Hepatocyte (in vitro differentiated cells): Measurements from ENCODE around the gene PMPCB. TPM values are rescaled to one million over a fixed set of nuclear protein-coding genes. Genes with fewer than 3 reads are reported as not detected.

Source experiments
- DNase-seq: peaks from one replicate; pipeline ENCODE4 v3.0.0-alpha.2; 2016; ENCODE audit warnings: low spot score
- H2AFZ ChIP-seq: fragments of 200-600 bp; sonication (generic); 2 replicates; pipeline ENCODE4 v1.6.0; 2016; ENCODE audit warnings: antibody characterized with exemption, mild to moderate bottlenecking
- H3K27ac ChIP-seq: fragments of 200-600 bp; sonication (generic); 2 replicates; pipeline ENCODE4 v1.5.1; 2016; ENCODE audit warnings: mild to moderate bottlenecking
- H3K27me3 ChIP-seq: fragments of 200-600 bp; sonication (generic); 2 replicates; pipeline ENCODE4 v1.6.1; 2016
- H3K36me3 ChIP-seq: fragments of 200-600 bp; sonication (generic); replicated peaks from 2 replicates; pipeline ENCODE4 v1.5.1; 2016; ENCODE audit warnings: low read depth; ENCODE audit not compliant: insufficient read depth
- H3K4me1 ChIP-seq: fragments of 200-600 bp; sonication (generic); 2 replicates; pipeline ENCODE4 v1.5.1; 2016; ENCODE audit warnings: mild to moderate bottlenecking, moderate library complexity; ENCODE audit not compliant: insufficient read depth
- H3K4me2 ChIP-seq: fragments of 200-600 bp; sonication (generic); 2 replicates; pipeline ENCODE4 v1.6.0; 2016
- H3K4me3 ChIP-seq: fragments of 200-600 bp; sonication (generic); 2 replicates; pipeline ENCODE4 v1.5.1; 2016; ENCODE audit warnings: mild to moderate bottlenecking
- H3K79me2 ChIP-seq: fragments of 200-600 bp; sonication (generic); 2 replicates; pipeline ENCODE4 v1.6.0; 2017; ENCODE audit warnings: mild to moderate bottlenecking
- H3K9me2 ChIP-seq: fragments of 200-600 bp; sonication (generic); replicated peaks from 2 replicates; pipeline ENCODE4 v1.6.0; 2017; ENCODE audit warnings: mild to moderate bottlenecking; ENCODE audit not compliant: insufficient read depth
- H3K9me3 ChIP-seq: fragments of 200-600 bp; sonication (generic); 2 replicates; pipeline ENCODE4 v1.5.1; 2016; ENCODE audit warnings: low read depth, mild to moderate bottlenecking
- H4K20me1 ChIP-seq: fragments of 200-600 bp; sonication (generic); 2 replicates; pipeline ENCODE4 v1.6.0; 2016; ENCODE audit warnings: mild to moderate bottlenecking; ENCODE audit not compliant: insufficient read depth, poor library complexity, severe bottlenecking
- CTCF ChIP-seq: fragments of 200-600 bp; sonication (generic); IDR thresholded peaks from 2 replicates; pipeline ENCODE4 v1.5.1; 2016; ENCODE audit warnings: antibody characterized with exemption, mild to moderate bottlenecking; ENCODE audit not compliant: poor library complexity
- EZH2 ChIP-seq: fragments of 200-600 bp; sonication (generic); IDR thresholded peaks from 2 replicates; pipeline ENCODE4 v1.6.1; 2016; ENCODE audit warnings: antibody characterized with exemption, mild to moderate bottlenecking, borderline replicate concordance
- EZH2phosphoT487 ChIP-seq: fragments of 200-600 bp; sonication (generic); IDR thresholded peaks from one replicate; pipeline ENCODE4 v1.6.1; 2018; ENCODE audit warnings: antibody characterized with exemption, mild to moderate bottlenecking, low read depth, moderate library complexity; ENCODE audit not compliant: unreplicated experiment, severe bottlenecking
- WGBS: methylation state at CpG from one replicate; pipeline ENCODE4 v1.1.6; 2016; ENCODE audit warnings: low lambda C conversion rate; ENCODE audit errors: missing lambda C conversion rate; 5-methylcytosine and 5-hydroxymethylcytosine counted together
- polyA plus RNA-seq: library from polyadenylated mRNA; unstranded; fragments of >200 nt; fragmentation: Nextera tagmentation; extraction: Ambion mirVana; gene quantifications from 2 replicates; pipeline ENCODE4 v1.2.1, GENCODE V29; 2016
- total RNA-seq: library from RNA; depleted of rRNA; stranded (reverse); fragments of >200 nt; gene quantifications from 2 replicates; pipeline ENCODE4 v1.2.3, GENCODE V29; 2014

Gene PMPCB
- total and polyA plus RNA-seq, 2 experiments from 2014 or later: 63.0 to 67.6 TPM

GRCh38 chr7:103316380-103316941 is 19.2 kb downstream of the PMPCB start:
- H3K9me2 ChIP-seq: no peaks in the 10 kb centered on the region
- H3K4me3 ChIP-seq: no peak overlapping the region
- no peak overlapping the region for H2AFZ ChIP-seq
- H4K20me1 ChIP-seq: no peaks in the 10 kb centered on the region
- H3K27ac ChIP-seq: no peak overlapping the region
- no peaks in the 10 kb centered on the region for H3K4me1 ChIP-seq
- H3K4me2 ChIP-seq: no peak overlapping the region
- TF ChIP-seq CTCF (no peak), EZH2 (no peak), EZH2phosphoT487 (no peak)
- 98% methylated on average over 2 of the region's 2 CpGs for WGBS
- no peaks in the 10 kb centered on the region for H3K9me3 ChIP-seq
- DNase-seq: no peak
- H3K79me2 ChIP-seq: no peaks in the 10 kb centered on the region
- H3K36me3 ChIP-seq: peaks cover 12% of the 10 kb centered on the region
- H3K27me3 ChIP-seq: no peaks in the 10 kb centered on the region

- H3K9me3 ChIP-seq: no peaks in the 10 kb centered on the region
- no peak overlapping the region for H3K4me3 ChIP-seq
- TF ChIP-seq EZH2phosphoT487 (no peak), EZH2 (no peak), CTCF (no peak)
- H3K27ac ChIP-seq: no peak overlapping the region
- DNase-seq: no peak
- no peaks in the 10 kb centered on the region for H3K79me2 ChIP-seq
- no peaks in the 10 kb centered on the region for H3K9me2 ChIP-seq
- H3K4me1 ChIP-seq: no peaks in the 10 kb centered on the region
- peaks cover 13% of the 10 kb centered on the region for H3K36me3 ChIP-seq
- H4K20me1 ChIP-seq: no peaks in the 10 kb centered on the region
- no peaks in the 10 kb centered on the region for H3K27me3 ChIP-seq
- no peak overlapping the region for H2AFZ ChIP-seq
- no peak overlapping the region for H3K4me2 ChIP-seq
These were observed 19.8 kb downstream of the PMPCB start for GRCh38 chr7:103317009-103317408.

GRCh38 chr7:103325744-103326143 is 28.5 kb downstream of the PMPCB start:
- WGBS: 97% methylated on average over 8 of the region's 8 CpGs
- peaks cover 4% of the 10 kb centered on the region for H3K36me3 ChIP-seq
- H3K9me3 ChIP-seq: no peaks in the 10 kb centered on the region

More at GRCh38 chr7:103325744-103326143, 28.5 kb downstream of the PMPCB start:
- Histone ChIP-seq H4K20me1 (no peaks in the 10 kb centered on the region), H3K9me2 (no peaks in the 10 kb centered on the region), H2AFZ (no peak overlapping the region), H3K27ac (no peak overlapping the region), H3K4me1 (no peaks in the 10 kb centered on the region), H3K27me3 (no peaks in the 10 kb centered on the region), H3K79me2 (peaks cover 8% of the 10 kb centered on the region), H3K4me3 (no peak overlapping the region), H3K4me2 (no peak overlapping the region)
- no peak for DNase-seq
- TF ChIP-seq EZH2phosphoT487: no peak
- no peak for TF ChIP-seq CTCF
- no peak for TF ChIP-seq EZH2
